SK-N-MC (cell line): ENCODE data around the gene TBC1D22A.

ENCODE experiments used
- DNase-seq: peaks from one replicate; pipeline ENCODE4 v3.0.0-alpha.2; 2011; ENCODE audit warnings: low read depth, low spot score
- H3K27ac ChIP-seq: fragments of 200-600 bp; sonication (generic); 2 replicates; pipeline ENCODE4 v1.5.1; 2016; ENCODE audit warnings: mixed run types
- H3K36me3 ChIP-seq: fragments of 200-600 bp; sonication (generic); 2 replicates; pipeline ENCODE4 v1.6.1; 2017; ENCODE audit warnings: antibody characterized with exemption, low read length, mixed read lengths; ENCODE audit not compliant: insufficient read depth
- H3K4me3 ChIP-seq: fragments of 200-600 bp; sonication (generic); 2 replicates; pipeline ENCODE4 v1.5.1; 2016
- H3K9ac ChIP-seq: fragments of 200-600 bp; sonication (generic); 2 replicates; pipeline ENCODE4 v1.8.0; 2017; ENCODE audit warnings: mixed run types, mixed read lengths; ENCODE audit not compliant: insufficient read length
- H3K9me3 ChIP-seq: fragments of 200-600 bp; sonication (generic); 2 replicates; pipeline ENCODE4 v1.6.1; 2017; ENCODE audit warnings: low read depth, mild to moderate bottlenecking, antibody characterized with exemption, low read length, moderate library complexity, mixed read lengths
- EZH2 ChIP-seq: fragments of 200-600 bp; sonication (generic); IDR thresholded peaks from one replicate; pipeline ENCODE4 v1.6.1; 2017; ENCODE audit warnings: antibody characterized with exemption
- FOXP2 ChIP-seq: optimal IDR thresholded peaks from 2 replicates; pipeline ENCODE3; 2011; ENCODE audit warnings: mild to moderate bottlenecking, moderate library complexity; ENCODE audit not compliant: insufficient read depth; ENCODE audit errors: extremely low read length, control extremely low read depth
- POLR2AphosphoS5 ChIP-seq: IDR thresholded peaks from 2 replicates; pipeline ENCODE4 v1.6.1; 2012; ENCODE audit warnings: mild to moderate bottlenecking, low read depth, low read length, borderline replicate concordance

Gene TBC1D22A

DNA sequence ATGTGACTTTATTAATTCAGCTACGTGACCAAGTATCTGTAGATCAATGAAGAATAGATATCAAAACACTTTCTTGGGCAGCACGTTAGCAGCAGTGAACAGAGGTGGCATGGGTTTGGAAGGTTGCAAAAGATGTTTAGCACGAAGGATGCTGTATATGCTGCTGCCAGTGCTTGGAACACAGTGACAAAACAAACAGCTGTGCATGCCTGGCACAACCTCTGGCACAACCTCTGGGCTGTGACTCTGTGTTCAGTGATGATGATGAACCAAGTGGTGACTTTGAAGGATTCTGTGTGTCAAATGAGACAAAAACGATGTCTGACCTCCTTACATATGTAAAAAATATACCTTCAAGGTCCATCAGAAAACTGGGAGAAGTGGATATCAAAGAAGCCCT is 104.7 kb downstream of the TBC1D22A start:
- Histone ChIP-seq H3K36me3 (no peaks in the 10 kb centered on the region; the same call in 1 of the 2 replicates), H3K9me3 (no peaks in the 10 kb centered on the region), H3K9ac (no peak overlapping the region), H3K27ac (no peak overlapping the region), H3K4me3 (no peak overlapping the region)
- DNase-seq, result no peak
- TF ChIP-seq EZH2 (no peak), FOXP2 (no peak), POLR2AphosphoS5 (no peak)

DNA sequence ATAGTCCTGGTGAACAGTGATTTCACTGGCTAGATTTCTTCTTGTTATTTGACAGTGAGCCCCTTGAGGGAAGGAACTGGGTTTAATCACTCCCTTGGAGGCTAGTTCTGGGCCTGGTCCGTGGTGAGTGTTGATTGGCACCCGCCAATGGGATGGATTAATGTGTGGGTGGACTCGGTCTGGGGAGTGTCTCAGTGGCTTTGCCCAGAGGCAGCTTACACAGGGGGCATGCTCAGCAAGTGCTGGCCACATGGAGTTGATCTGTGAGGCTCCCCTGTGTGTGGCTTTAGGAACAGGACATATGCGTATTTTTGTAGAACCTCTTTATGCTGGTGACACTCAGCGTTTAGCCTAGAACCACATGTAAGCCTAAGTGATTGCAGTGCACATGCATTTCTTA is 106.9 kb downstream of the TBC1D22A start:
- TF ChIP-seq POLR2AphosphoS5, result no peak
- TF ChIP-seq EZH2, result no peak
- TF ChIP-seq FOXP2, result no peak
- no peak for DNase-seq
- no peak overlapping the region for H3K9ac ChIP-seq
- no peaks in the 10 kb centered on the region for H3K9me3 ChIP-seq
- H3K36me3 ChIP-seq, result no peaks in the 10 kb centered on the region; the same call in 1 of the 2 replicates
- no peak overlapping the region for H3K27ac ChIP-seq
- no peak overlapping the region for H3K4me3 ChIP-seq

DNA sequence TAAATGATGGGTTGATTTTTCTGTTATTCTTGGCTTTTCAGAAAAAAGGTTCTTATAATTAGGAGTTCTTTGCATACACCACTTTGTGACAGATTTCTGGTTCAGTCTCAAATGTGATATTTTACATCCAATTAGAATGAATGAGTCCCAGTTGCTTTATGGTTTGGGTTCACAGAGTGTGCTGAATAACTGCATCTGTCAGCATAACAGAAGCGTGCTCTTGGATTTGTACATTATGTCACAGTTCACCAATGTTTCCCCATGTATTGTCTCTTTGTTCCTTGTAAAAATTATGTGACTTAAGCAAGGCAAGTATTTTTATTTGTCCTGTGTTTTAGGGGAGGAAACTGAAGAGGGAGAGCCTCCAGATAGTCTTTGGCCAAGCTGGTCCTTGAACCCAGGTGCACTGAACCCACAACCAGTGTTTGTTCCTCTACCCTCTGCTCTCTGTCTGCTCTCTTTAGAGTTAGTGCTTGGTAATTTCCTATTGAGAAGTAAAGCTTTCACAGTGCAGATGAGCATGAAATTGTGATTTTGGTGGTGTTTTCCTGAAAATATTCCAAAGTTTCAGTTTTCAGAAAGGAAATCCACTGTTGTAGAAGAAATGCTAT is 107.5 kb downstream of the TBC1D22A start:
- H3K4me3 ChIP-seq, result no peak overlapping the region
- H3K36me3 ChIP-seq, result no peaks in the 10 kb centered on the region; the same call in 1 of the 2 replicates
- no peak overlapping the region for H3K9ac ChIP-seq
- no peak overlapping the region for H3K27ac ChIP-seq
- TF ChIP-seq EZH2 (no peak), POLR2AphosphoS5 (no peak), FOXP2 (no peak)
- H3K9me3 ChIP-seq, result no peaks in the 10 kb centered on the region
- DNase-seq, result no peak

DNA sequence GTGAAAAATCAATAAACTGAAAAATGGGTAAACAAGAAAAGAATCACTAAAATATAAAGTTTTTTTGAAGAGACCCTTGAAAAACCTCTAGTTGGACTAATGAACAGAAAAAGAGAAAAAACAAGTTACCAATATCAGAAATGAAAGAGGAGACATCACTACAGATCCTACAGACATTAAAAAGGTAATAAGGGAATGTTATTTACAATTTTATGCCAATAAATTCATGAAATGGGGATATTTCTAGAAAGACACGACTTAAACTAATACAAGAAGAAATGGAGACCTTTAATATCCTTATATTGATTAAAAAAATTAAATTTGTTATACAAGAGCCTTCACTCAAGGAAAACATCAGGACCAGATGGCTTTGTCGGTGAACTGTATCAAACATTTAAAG is 109.4 kb downstream of the TBC1D22A start:
- no peak overlapping the region for H3K4me3 ChIP-seq
- no peak overlapping the region for H3K9ac ChIP-seq
- no peak for DNase-seq
- H3K36me3 ChIP-seq, result no peaks in the 10 kb centered on the region; the same call in 1 of the 2 replicates
- H3K9me3 ChIP-seq, result no peaks in the 10 kb centered on the region
- no peak overlapping the region for H3K27ac ChIP-seq
- no peak for TF ChIP-seq POLR2AphosphoS5
- TF ChIP-seq EZH2, result no peak
- no peak for TF ChIP-seq FOXP2

DNA sequence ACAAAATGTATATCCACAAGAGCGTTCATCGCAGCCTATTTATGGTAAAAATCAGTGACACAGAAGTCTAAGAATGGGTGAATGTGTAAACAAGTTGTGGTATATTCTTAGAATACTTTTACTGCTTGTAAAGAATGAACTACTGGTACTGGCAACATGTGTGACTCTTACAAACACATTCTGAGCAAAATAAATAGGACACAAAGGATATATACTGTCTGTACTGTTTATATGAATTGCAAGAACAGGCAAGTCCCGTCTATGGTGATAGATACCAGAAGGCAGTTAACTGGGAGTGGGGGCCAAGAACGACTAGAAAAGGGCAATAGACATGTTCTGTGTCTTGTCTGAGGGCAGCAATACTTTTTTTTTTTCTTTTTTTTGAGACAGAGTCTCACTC is 112.6 kb downstream of the TBC1D22A start:
- H3K9me3 ChIP-seq, result no peaks in the 10 kb centered on the region
- DNase-seq, result no peak
- TF ChIP-seq POLR2AphosphoS5 (no peak), FOXP2 (no peak), EZH2 (no peak)
- H3K4me3 ChIP-seq, result no peak overlapping the region
- no peaks in the 10 kb centered on the region; the same call in 1 of the 2 replicates for H3K36me3 ChIP-seq
- no peak overlapping the region for H3K27ac ChIP-seq
- no peak overlapping the region for H3K9ac ChIP-seq

DNA sequence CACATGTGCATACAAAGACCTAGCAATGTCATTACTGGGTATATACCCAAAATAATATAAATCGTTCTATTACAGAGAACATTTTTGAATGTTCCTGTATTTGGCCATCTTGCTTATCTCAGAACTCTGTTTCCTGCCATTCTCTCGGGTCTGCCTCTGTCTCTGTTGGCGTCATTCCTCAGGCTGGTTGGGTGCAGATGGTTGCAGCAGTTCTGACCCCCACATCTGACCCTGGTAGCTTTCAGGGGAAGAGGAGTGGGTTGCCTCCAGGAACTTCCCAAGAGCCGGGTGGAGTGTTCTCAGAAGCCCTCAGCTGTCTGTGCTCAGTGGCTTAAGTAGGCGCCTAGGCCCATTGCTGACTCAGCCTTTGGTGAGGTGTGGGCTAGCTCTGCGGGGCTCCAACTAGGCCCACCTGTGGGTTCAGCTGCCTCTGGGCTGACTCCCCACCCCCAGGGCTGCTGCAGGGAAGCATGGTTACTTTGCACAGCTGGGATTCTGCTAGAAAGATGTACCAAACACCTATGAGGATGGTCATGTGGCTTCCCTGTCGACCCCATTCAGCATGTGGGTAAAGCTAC is 114.0 kb downstream of the TBC1D22A start:
- H3K9me3 ChIP-seq, result no peaks in the 10 kb centered on the region
- H3K36me3 ChIP-seq, result no peaks in the 10 kb centered on the region
- no peak overlapping the region for H3K4me3 ChIP-seq
- no peak overlapping the region for H3K9ac ChIP-seq
- no peak for TF ChIP-seq POLR2AphosphoS5
- TF ChIP-seq FOXP2, result no peak
- no peak for TF ChIP-seq EZH2
- DNase-seq, result no peak
- H3K27ac ChIP-seq, result no peak overlapping the region

DNA sequence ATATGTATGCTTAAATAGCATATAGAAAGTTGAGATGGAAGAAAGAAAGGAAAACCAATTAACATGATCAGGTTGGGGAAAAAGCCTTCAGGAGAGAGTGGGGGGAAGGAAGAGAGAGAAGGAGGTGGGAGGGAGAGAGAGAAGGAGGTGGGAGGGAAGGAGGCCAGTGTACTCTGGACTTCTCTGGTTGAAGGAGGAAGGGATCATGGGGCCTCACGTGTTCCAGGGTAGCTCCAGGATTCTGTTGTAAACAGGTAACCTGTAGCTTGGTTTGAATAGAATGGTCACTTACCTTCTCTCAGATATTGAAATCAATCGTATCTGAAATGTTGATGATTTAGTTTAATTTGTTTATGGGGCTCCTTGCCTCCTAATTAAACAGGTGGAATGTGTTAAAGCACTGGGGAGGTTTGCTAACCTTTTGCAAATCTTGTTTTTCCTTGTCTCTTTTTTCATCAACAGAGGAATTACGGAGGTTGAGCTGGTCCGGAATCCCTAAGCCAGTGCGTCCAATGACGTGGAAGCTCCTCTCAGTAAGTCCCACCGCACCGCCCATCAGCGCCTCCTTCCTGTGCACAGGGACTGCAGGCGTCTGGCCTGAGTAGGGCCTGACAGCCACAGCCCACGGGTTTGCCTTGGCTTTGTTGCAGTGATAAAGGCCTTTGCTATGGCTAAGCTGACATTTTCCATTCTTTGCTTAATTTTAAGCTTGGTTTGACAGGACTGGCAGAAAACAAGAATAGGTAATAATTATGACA is 115.9 kb downstream of the TBC1D22A start:
- H3K9ac ChIP-seq, result no peak overlapping the region
- no peak overlapping the region for H3K27ac ChIP-seq
- DNase-seq, result no peak
- TF ChIP-seq EZH2 (no peak), FOXP2 (no peak)
- no peak overlapping the region for H3K4me3 ChIP-seq
- H3K9me3 ChIP-seq, result no peaks in the 10 kb centered on the region
- H3K36me3 ChIP-seq, result no peaks in the 10 kb centered on the region

DNA sequence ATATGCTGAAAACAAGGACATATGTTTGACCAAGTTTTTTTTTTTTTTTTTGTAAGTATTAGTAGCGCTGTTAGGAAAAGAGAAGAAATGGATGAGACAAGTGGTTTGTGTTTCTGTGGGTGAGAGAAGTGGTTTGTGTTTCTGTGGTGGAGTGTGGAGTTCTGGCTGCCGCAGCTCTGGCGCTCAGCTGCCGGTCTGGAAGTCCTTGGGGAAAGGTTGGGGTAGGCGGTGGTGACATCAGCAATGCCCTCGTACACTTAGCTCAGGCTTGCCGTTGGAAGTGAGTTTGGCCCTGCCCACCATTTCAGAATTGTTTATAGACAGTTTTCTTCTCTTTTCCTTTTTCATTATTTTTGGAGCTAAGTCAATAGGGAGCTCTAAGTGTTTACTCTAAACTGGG is 116.6 kb downstream of the TBC1D22A start:
- Histone ChIP-seq H3K9me3 (no peaks in the 10 kb centered on the region), H3K4me3 (no peak overlapping the region), H3K27ac (no peak overlapping the region), H3K36me3 (no peaks in the 10 kb centered on the region), H3K9ac (no peak overlapping the region)
- no peak for TF ChIP-seq POLR2AphosphoS5
- TF ChIP-seq EZH2, result no peak
- no peak for TF ChIP-seq FOXP2
- no peak for DNase-seq
